T-helper 2 cell treated with Interferon-gamma antibody and Interleukin-4, amounts not matched to agents 5 μg/mL and 100 μg/mL, for 36 hours (primary cell): ENCODE data around the gene ATP1A2.

Experiments
- DNase-seq: peaks from one replicate; pipeline ENCODE4 v3.0.0; 2021; ENCODE audit warnings: low spot score
- H3K27ac Mint-ChIP-seq: one replicate; pipeline ENCODE4 v1.8.0; 2021; ENCODE audit warnings: mild to moderate bottlenecking, mixed read lengths
- H3K27me3 Mint-ChIP-seq: one replicate; pipeline ENCODE4 v1.8.0; 2021; ENCODE audit warnings: low read depth, mixed read lengths
- H3K36me3 Mint-ChIP-seq: one replicate; pipeline ENCODE4 v1.8.0; 2021; ENCODE audit warnings: low read depth, mixed read lengths
- H3K4me1 Mint-ChIP-seq: one replicate; pipeline ENCODE4 v1.8.0; 2021; ENCODE audit warnings: low read depth, mixed read lengths
- H3K4me3 Mint-ChIP-seq: one replicate; pipeline ENCODE4 v1.8.0; 2022; ENCODE audit warnings: mild to moderate bottlenecking, moderate library complexity, mixed read lengths
- H3K9me3 Mint-ChIP-seq: one replicate; pipeline ENCODE4 v1.8.0; 2021; ENCODE audit warnings: mixed read lengths

The ATP1A2 gene

GRCh38 chr1:160129558-160129957 is 14.0 kb downstream of the ATP1A2 start:
- Mint-ChIP-seq H3K27me3 (peaks cover 11% of the 10 kb centered on the region), H3K36me3 (no peaks in the 10 kb centered on the region), H3K4me3 (no peak overlapping the region), H3K4me1 (no peaks in the 10 kb centered on the region), H3K27ac (no peak overlapping the region), H3K9me3 (no peaks in the 10 kb centered on the region)
- DNase-seq, result no peak

GRCh38 chr1:160129966-160130365 is 14.4 kb downstream of the ATP1A2 start:
- H3K27me3 Mint-ChIP-seq, result peaks cover 11% of the 10 kb centered on the region
- DNase-seq, result no peak
- H3K27ac Mint-ChIP-seq, result no peak overlapping the region
- no peaks in the 10 kb centered on the region for H3K36me3 Mint-ChIP-seq
- no peaks in the 10 kb centered on the region for H3K4me1 Mint-ChIP-seq
- H3K9me3 Mint-ChIP-seq, result no peaks in the 10 kb centered on the region
- H3K4me3 Mint-ChIP-seq, result no peak overlapping the region

GRCh38 chr1:160130486-160130885 is 14.9 kb downstream of the ATP1A2 start:
- no peak overlapping the region for H3K27ac Mint-ChIP-seq

GRCh38 chr1:160130939-160131338 is 15.4 kb downstream of the ATP1A2 start:
- no peak for DNase-seq
- H3K36me3 Mint-ChIP-seq, result no peaks in the 10 kb centered on the region
- no peaks in the 10 kb centered on the region for H3K4me1 Mint-ChIP-seq
- H3K4me3 Mint-ChIP-seq, result no peak overlapping the region
- peaks cover 11% of the 10 kb centered on the region for H3K27me3 Mint-ChIP-seq
- no peaks in the 10 kb centered on the region for H3K9me3 Mint-ChIP-seq
- H3K27ac Mint-ChIP-seq, result no peak overlapping the region

More at GRCh38 chr1:160130486-160130885, 14.9 kb downstream of the ATP1A2 start:
- no peaks in the 10 kb centered on the region for H3K36me3 Mint-ChIP-seq
- no peak overlapping the region for H3K4me3 Mint-ChIP-seq
- DNase-seq, result no peak
- H3K4me1 Mint-ChIP-seq, result no peaks in the 10 kb centered on the region
- H3K27me3 Mint-ChIP-seq, result peaks cover 11% of the 10 kb centered on the region
- no peaks in the 10 kb centered on the region for H3K9me3 Mint-ChIP-seq

GRCh38 chr1:160131803-160132565 is 16.4 kb downstream of the ATP1A2 start:
- H3K4me3 Mint-ChIP-seq, result no peak overlapping the region
- H3K27me3 Mint-ChIP-seq, result peaks cover 11% of the 10 kb centered on the region
- H3K27ac Mint-ChIP-seq, result no peak overlapping the region
- no peak for DNase-seq
- no peaks in the 10 kb centered on the region for H3K9me3 Mint-ChIP-seq
- no peaks in the 10 kb centered on the region for H3K36me3 Mint-ChIP-seq
- no peaks in the 10 kb centered on the region for H3K4me1 Mint-ChIP-seq

- no peak overlapping the region for H3K27ac Mint-ChIP-seq
- no peaks in the 10 kb centered on the region for H3K4me1 Mint-ChIP-seq
- peaks cover 14% of the 10 kb centered on the region for H3K27me3 Mint-ChIP-seq
- H3K36me3 Mint-ChIP-seq, result no peaks in the 10 kb centered on the region
- no peak overlapping the region for H3K4me3 Mint-ChIP-seq
- no peaks in the 10 kb centered on the region for H3K9me3 Mint-ChIP-seq
- no peak for DNase-seq
Measured at GRCh38 chr1:160133990-160134770, 18.6 kb downstream of the ATP1A2 start.

- Mint-ChIP-seq H3K4me1 (no peaks in the 10 kb centered on the region), H3K27me3 (peaks cover 16% of the 10 kb centered on the region), H3K9me3 (no peaks in the 10 kb centered on the region), H3K36me3 (no peaks in the 10 kb centered on the region), H3K27ac (no peak overlapping the region), H3K4me3 (no peak overlapping the region)
- no peak for DNase-seq
Measured at GRCh38 chr1:160134791-160135572, 19.4 kb downstream of the ATP1A2 start.

GRCh38 chr1:160136121-160136925 is 20.8 kb downstream of the ATP1A2 start:
- no peak for DNase-seq
- no peaks in the 10 kb centered on the region for H3K36me3 Mint-ChIP-seq
- H3K27me3 Mint-ChIP-seq, result peaks cover 19% of the 10 kb centered on the region
- H3K9me3 Mint-ChIP-seq, result no peaks in the 10 kb centered on the region
- no peak overlapping the region for H3K27ac Mint-ChIP-seq
- H3K4me1 Mint-ChIP-seq, result no peaks in the 10 kb centered on the region
- no peak overlapping the region for H3K4me3 Mint-ChIP-seq

- no peaks in the 10 kb centered on the region for H3K36me3 Mint-ChIP-seq
- H3K27me3 Mint-ChIP-seq, result peaks cover 18% of the 10 kb centered on the region
- no peak overlapping the region for H3K4me3 Mint-ChIP-seq
- no peaks in the 10 kb centered on the region for H3K4me1 Mint-ChIP-seq
- no peaks in the 10 kb centered on the region for H3K9me3 Mint-ChIP-seq
- DNase-seq, result no peak
- no peak overlapping the region for H3K27ac Mint-ChIP-seq
Measured at GRCh38 chr1:160136926-160137200, 21.3 kb downstream of the ATP1A2 start.

GRCh38 chr1:160137216-160137862 is 21.8 kb downstream of the ATP1A2 start:
- Mint-ChIP-seq H3K27ac (no peak overlapping the region), H3K27me3 (peaks cover 13% of the 10 kb centered on the region), H3K9me3 (no peaks in the 10 kb centered on the region), H3K4me3 (no peak overlapping the region), H3K4me1 (no peaks in the 10 kb centered on the region), H3K36me3 (no peaks in the 10 kb centered on the region)
- DNase-seq, result no peak

GRCh38 chr1:160139840-160140239 is 24.3 kb downstream of the ATP1A2 start:
- no peak overlapping the region for H3K27ac Mint-ChIP-seq
- no peaks in the 10 kb centered on the region for H3K4me1 Mint-ChIP-seq

GRCh38 chr1:160143695-160144094 is 28.1 kb downstream of the ATP1A2 start:
- Mint-ChIP-seq H3K27me3 (peaks cover 18% of the 10 kb centered on the region), H3K4me3 (no peak overlapping the region), H3K9me3 (no peaks in the 10 kb centered on the region), H3K27ac (no peak overlapping the region), H3K36me3 (no peaks in the 10 kb centered on the region), H3K4me1 (no peaks in the 10 kb centered on the region)
- no peak for DNase-seq

More at GRCh38 chr1:160139840-160140239, 24.3 kb downstream of the ATP1A2 start:
- Mint-ChIP-seq H3K4me3 (no peak overlapping the region), H3K27me3 (peaks cover 16% of the 10 kb centered on the region), H3K9me3 (no peaks in the 10 kb centered on the region), H3K36me3 (no peaks in the 10 kb centered on the region)
- no peak for DNase-seq

GRCh38 chr1:160144921-160145320 is 29.4 kb downstream of the ATP1A2 start:
- Mint-ChIP-seq H3K27me3 (peaks cover 20% of the 10 kb centered on the region), H3K27ac (no peak overlapping the region), H3K36me3 (no peaks in the 10 kb centered on the region), H3K4me3 (no peak overlapping the region), H3K9me3 (no peaks in the 10 kb centered on the region), H3K4me1 (no peaks in the 10 kb centered on the region)
- DNase-seq, result no peak
